Measurements from ENCODE around the gene IDH3A.
A peak's percentile ranks its signal among the peaks of the same experiment; 100 is the strongest.

The IDH3A gene

DNA sequence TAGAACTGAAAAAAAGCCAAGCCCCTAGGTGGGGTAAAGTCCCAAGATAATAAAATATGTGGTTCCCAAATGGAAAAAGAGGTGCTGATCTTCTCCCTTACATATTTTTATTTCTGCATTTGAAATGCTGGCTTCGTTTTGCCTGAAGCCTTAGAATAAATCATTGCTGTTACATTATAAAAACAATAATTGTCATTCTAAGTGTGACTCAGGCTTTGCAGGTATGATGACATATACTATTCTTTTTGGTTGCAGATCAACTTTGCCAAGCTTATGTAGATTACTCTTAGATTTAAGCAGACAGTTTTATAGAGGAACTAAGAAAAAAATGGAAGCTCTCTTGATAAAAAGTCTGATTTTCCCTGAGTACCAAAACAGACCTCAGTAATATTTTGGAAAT is 7.5 kb downstream of the IDH3A start:
- in situ Hi-C loops (cut with MboI; ENCODE audit: low pct_unique_long_range_greater_than_20kb, low sequenced_read_pairs), result no loop called here
- no peak for DNase-seq

DNA sequence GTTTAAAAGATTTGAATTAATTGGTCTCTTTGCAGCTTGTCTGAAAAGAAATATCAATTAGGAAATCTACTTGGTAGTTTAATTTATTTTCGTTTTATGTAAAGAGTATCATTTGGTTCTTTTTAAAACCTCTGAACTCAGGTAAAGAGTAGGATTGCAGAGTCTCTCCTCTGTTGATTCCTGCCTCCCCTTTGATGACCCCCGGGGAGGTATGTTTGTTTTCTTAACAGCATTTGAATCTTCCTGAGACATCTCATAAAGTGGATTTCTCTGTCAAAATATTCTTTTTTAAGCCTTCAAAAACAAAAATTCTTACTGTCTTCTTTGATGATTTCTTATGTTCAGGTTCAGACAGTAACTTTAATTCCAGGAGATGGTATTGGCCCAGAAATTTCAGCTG is 8.0 kb downstream of the IDH3A start:
- no peak for DNase-seq
- in situ Hi-C loops (cut with MboI; ENCODE audit: low pct_unique_long_range_greater_than_20kb, low sequenced_read_pairs), result no loop called here

DNA sequence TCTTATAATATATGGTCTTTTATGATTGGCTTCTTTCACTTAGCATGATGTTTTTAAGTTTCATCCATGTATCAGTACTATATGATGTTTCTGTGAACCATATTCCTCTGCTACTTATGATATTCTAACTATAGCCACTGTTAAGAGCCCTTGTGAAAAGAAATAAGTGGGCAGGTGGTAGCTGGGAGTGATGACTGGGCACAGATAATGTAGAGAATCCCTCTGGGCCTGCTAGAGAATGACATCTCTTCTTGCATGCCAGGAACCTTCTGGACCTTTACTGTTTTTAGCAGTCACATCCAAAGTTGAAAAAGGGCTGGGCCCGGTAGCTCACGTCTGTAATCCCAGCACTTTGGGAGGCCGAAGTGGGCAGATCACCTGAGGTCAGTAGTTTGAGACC is 10.2 kb downstream of the IDH3A start:
- in situ Hi-C loops (cut with MboI; ENCODE audit: low pct_unique_long_range_greater_than_20kb, low sequenced_read_pairs), result no loop called here
- no peak for DNase-seq

DNA sequence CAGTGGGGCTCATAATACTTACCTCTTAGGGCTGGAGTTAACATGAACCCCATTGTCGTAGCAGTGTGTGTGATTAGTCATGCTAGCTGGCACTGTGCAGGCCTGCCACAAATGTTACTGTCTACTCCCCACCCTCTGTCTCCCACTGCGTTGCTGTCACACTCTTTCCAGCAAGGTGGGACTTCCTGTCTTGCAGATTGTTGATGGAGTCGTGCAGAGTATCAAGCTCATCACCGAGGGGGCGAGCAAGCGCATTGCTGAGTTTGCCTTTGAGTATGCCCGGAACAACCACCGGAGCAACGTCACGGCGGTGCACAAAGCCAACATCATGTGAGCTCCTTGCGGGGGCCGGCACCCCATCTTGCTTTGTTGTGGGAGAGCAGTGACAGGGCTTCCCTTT is 12.9 kb downstream of the IDH3A start:
- DNase-seq, result no peak
- in situ Hi-C loops (cut with MboI; ENCODE audit: low pct_unique_long_range_greater_than_20kb, low sequenced_read_pairs), result no loop called here

DNA sequence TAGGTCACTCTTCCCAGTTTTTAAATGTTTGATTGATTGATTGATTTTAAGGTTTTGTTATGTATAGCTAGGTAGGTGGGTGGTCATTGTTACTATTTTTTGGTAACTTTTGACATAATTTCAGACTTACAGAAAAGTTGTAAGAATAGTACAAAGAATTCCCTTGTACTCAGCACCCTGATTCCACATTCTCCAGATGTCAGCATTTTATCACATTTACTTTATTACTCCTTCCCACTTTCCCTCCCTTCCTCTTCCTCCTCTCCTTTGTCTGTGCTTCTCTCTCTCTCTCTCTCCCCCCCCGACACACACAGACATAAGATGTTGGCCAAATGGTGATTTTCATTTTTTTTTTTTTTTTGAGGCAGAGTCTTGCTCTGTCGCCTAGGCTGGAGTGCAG is 14.8 kb downstream of the IDH3A start:
- no peak for DNase-seq
- in situ Hi-C loops (cut with MboI; ENCODE audit: low pct_unique_long_range_greater_than_20kb, low sequenced_read_pairs), result no loop called here

DNA sequence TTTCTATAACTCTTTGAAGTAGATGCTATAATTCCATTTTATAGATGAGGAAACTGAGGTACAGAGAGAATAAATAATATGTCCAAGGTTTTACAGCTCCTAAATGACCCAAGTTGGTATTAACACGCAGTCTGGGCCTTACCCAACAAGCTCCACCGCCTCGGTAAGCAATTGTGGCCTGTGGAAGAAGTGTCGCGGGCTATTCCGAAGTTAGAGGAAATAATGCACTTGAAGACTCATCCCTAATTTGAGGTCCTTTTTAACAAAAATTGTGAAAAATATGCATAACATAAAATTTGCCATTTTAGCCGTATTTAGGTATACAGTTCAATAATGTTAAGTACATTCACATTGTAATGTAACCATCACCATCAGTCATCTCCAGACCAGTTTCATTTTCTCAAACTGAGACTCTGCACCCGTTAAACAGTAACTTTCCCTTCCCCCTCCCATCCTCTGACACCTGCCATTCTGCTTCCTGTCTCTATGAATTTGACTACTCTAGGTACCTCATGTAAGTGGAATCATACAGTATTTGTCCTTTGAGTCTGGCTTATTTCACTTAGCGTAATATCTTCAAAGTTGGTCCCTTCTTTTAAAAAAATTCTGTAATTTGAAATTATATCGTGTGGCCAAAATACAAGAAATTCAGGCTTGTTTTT is 18.2 kb downstream of the IDH3A start:
- in situ Hi-C loops (cut with MboI; ENCODE audit: low pct_unique_long_range_greater_than_20kb, low sequenced_read_pairs), result no loop called here
- DNase-seq, result no peak

DNA sequence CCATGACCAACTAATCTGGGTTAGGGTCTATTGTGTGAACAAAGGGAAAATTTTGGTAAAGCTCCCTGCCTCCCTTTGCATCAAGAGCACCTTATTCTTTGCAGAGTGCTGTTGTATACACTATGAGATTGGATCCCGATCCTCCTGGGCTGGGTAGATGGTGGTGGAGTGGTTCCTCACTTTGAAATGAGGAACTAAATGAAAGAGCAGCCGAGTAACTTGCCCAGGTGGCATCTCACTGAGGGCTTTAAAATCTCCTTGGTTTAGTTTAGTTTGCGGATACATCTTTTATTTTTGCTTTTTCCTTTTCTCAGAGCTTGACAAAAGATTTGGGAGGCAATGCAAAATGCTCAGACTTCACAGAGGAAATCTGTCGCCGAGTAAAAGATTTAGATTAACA is 19.4 kb downstream of the IDH3A start:
- DNase-seq, result peak; percentile 47
- in situ Hi-C loops (cut with MboI; ENCODE audit: low pct_unique_long_range_greater_than_20kb, low sequenced_read_pairs), result no loop called here

DNA sequence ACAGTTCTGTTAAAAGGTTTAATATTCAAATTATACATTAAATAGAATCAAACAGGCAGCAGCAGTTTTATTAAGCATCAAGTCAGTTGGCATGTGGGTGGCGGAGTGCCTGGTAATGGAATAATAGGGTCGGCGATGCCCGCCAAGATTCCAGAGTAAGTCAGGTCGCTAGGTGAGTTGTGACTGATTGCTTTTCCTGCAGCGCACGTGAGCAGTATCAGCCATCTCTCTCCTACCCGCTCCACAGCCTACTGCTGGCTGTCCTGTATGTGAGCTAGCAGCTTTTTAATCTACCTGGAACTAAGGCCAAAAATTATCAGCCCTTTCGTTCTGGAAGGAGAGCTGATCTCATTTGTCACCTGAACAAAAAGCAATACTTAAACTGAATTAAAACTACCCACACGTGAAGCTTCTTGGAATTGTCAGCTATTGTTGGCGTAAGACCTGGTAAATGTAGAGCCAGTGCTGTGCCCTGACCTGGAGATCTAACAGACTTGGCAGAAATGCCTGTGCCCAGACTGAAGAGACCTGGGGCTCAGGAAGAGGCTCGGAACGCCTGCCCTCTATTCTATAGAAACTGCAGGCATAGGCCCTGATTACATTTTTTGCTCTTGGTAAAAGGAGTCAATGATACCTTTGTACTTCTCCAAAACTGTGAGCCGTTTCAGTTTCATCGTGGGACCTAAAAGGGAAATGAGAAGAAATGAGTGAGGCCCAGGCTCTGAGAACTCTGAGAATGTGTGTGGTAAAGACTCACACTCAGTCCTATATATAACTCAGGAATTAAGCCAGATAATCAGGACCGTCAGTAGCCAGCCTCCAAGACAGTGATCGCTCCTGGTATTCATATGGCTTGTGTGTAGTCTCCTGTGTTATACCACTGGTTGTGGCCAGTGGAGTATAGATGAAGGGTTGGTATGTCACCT is 21.9 kb downstream of the IDH3A start:
- peak; percentile 63 for DNase-seq
- in situ Hi-C loops (cut with MboI; ENCODE audit: low pct_unique_long_range_greater_than_20kb, low sequenced_read_pairs), result no loop called here

DNA sequence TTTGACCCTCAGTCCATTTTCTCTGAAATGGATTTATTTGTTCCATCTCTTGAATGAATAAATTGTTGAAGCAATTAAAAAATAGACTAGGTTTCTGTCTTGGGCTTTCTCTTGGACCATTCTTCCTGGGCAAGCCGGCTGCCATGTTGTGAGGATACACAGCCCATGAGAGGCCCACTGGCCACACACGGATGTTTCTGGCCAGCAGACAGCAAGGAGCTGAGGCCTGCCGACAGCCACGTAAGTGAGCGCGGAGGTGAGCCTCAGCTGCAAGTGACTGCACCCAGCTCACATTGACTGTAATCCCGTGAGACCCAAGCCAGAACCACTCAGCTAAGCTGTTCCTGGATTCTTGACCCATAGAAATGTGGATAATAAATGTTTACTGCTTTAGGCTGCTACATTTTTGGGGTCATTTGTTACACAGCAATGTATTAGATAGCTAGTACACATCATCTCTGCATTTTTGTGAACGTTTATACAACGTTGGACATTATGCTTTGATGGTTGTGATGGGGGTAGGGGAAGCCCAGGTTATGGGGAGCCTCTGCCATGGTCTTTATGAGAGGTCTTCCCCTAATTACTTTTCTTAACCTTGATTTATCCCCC is 22.8 kb downstream of the IDH3A start:
- no peak for DNase-seq
- in situ Hi-C loops (cut with MboI; ENCODE audit: low pct_unique_long_range_greater_than_20kb, low sequenced_read_pairs), result no loop called here

DNA sequence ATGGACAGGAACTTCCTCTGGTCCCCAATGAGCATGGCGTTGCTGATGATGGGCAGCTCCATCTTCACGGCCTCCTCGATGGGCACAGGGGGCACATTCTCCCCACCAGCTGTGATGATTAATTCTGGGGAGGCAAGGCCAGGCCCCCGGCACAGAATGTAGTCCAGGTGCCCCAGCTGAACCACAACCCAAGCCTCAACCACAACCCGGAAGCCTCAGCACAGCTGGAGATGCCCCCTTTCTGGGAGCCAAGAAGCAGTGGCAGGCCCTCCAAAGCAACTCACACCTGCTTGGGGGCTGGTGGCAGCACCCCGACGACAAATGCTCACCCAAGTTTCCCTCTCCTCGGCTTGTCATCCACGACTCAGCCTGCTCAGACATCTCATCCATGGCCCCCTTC is 25.2 kb downstream of the IDH3A start:
- in situ Hi-C loops (cut with MboI; ENCODE audit: low pct_unique_long_range_greater_than_20kb, low sequenced_read_pairs), result no loop called here
- DNase-seq, result peak; percentile 76

DNA sequence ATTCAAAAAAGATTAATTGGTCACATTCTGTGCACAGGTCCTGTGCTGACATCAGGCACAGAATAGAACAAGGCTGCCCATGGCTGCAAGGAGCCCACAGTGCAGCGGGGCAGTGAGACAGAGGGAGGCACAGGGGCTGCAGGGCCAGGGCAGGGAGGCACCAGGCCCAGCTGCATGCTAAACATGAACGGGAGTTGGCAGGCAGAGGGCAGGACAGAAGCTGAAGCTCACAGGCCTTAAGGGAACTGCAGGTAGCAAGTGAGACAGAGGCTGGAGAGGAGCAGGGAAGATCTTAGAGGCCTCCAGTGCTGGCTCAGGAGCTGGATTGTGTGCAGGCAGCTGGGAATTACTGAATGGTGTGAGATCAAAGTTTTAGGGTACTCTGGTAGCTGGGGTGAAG is 26.2 kb downstream of the IDH3A start:
- DNase-seq, result no peak
- in situ Hi-C loops (cut with MboI; ENCODE audit: low pct_unique_long_range_greater_than_20kb, low sequenced_read_pairs), result no loop called here

DNA sequence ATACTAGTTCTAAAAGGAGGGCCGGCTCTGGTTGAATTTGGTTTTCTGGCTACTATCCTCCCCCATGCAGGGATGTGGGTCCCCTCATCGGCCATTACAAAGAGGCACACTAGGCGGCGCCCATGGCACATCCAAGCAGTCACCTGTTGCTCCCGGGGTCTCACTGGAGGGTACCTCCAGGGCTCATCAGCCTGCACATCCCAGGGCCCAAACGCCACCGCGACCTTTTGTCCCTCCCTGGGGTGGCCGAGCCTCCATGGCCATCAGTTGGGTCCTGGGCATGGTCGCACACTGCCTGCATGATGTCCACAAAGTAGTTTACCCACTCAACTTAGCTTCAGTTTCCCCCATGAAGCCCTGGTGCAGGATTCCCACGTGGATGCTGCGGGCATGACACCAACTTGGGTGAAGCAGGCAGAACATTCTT is 28.3 kb downstream of the IDH3A start:
- in situ Hi-C loops (cut with MboI; ENCODE audit: low pct_unique_long_range_greater_than_20kb, low sequenced_read_pairs), result no loop called here
- DNase-seq, result peak; percentile 77

DNA sequence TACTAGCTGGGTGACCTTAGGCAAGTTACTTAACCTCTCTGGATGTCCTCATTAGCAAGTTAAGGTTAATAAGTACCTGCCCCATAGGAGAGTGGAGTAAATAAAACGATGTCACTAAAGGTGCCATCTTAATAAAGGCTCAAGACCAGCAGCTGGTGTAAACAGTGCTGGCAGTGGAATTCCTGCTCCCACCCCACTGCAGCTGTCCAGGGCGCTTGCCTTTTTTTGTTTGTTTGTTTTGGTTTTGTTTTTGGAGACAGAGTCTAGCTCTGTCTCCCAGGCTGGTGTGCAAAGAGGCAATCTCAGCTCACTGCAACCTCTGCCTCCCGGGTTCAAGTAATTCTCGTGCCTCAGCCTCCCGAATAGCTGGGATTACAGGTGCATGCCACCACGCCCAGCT is 28.9 kb downstream of the IDH3A start:
- in situ Hi-C loops (cut with MboI; ENCODE audit: low pct_unique_long_range_greater_than_20kb, low sequenced_read_pairs), result no loop called here
- DNase-seq, result no peak

DNA sequence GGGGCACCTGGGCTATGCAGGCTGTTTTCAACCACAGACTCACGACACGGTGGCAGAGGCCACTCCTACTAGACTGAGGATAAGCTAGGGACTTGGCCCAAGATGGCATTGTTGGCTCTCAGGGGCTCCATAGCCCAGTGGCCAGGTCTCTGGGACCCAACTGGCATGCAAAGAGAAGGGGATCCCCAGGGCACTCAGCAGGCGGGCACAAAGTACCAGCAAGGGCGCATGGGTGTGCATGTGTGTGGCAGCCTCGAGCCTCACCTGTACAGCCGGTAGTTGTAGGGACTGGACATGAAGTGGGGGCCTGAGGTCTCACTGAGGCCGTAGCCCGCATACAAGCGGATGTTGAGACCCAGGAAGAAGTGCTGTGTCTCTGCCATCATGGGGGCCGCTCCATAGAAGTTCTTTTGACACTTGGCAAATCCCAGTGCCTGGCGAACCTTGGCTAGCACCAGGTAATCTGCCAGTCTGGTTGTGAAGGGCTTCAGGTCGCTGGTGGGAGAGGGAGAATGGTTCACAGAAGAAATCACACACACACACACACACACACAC is 30.2 kb downstream of the IDH3A start:
- no peak for DNase-seq
- in situ Hi-C loops (cut with MboI; ENCODE audit: low pct_unique_long_range_greater_than_20kb, low sequenced_read_pairs), result no loop called here

DNA sequence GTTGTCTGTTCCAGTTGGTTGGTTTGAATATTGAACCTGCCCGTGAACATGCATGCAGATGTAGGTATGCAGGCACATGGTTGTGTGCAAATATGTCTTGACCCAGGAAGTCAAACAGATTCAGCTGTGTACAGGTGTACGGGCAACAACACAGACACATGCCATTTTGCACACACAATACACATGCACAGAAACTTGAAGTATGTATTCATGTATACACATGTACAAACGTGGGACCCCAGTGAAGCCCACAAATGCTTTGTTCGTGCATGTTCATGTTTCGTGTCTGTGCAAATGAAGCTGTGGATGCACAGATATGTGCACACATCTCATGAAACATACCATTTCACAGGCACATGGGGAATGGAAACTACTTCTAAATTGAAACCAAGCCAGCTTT is 30.7 kb downstream of the IDH3A start:
- in situ Hi-C loops (cut with MboI; ENCODE audit: low pct_unique_long_range_greater_than_20kb, low sequenced_read_pairs), result no loop called here
- no peak for DNase-seq

DNA sequence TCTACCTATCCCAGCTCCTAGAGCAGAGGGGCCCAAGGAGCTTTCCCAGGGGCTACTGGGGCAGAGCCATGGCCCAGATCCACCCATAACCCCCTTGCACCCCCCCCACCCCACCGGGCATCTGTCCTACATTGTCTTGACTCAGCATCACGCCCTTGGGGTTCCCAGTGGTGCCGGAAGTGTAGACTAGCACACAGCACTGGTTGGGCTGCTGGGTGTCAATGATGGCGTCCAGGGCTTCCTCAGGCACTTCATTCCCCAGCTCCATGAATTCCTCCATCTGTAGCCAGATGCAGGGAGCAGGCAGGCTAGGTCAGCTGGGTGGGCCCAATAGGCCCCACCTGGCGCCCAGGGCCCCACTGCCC is 33.2 kb downstream of the IDH3A start:
- in situ Hi-C loops (cut with MboI; ENCODE audit: low pct_unique_long_range_greater_than_20kb, low sequenced_read_pairs), result no loop called here

DNA sequence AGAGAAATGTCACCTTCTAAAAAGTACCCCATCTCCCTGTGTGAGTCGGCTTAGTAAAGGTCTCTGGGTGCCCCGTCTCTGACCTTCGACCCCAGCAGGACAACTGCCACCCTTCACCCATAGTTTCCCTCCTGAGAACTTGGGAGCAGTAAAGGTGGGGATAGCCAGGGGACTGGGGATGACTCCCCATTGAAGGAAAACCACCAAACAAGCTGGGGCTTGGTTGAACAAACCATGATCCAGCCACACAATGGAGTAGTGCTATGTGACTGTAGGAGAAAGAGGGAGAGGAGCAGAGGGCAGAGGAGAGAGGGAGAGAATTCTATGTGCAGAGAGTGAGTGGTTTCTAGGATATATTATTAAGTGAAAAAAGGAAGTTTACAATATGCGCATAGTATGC is 33.7 kb downstream of the IDH3A start:
- DNase-seq, result no peak
- in situ Hi-C loops (cut with MboI; ENCODE audit: low pct_unique_long_range_greater_than_20kb, low sequenced_read_pairs), result no loop called here

More for the DNA sequence above, 33.2 kb downstream of the IDH3A start:
- DNase-seq, result no peak

DNA sequence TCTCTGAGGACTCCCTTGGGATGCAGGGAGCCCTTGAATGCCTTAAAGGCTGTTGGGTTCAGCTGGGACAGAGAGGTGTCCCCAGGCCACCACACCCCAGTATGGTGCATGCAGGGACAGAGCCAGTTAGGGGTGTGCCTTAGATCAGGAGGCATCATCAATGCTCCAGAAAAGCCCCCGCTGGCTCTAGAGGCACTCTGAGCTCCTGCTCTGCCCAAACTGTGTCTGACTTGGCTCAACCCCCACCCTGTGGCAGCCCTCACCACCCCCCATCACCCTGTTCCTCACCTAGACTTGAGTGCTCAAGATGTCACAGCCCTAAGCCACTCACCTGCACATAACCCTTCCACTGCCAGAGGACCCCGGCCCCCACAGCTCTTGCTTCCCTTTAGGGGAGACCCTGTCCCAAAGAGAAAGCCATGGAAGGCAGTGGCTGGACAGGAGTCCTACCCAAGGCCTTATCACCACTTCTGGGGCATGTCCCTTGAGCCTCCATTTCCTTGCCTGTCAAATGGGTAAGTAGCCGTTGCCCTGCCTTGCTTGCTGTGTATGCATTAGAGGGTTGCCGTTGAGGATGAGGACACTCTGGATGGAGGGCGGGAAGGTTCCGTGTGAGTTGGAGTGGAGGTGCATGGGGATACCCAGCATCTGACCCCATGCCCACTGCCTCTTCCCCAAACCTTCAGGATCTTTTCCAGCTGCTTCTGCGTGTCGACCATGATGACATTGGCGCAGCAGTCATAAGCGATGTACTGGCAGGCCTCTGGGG is 43.8 kb downstream of the IDH3A start:
- in situ Hi-C loops (cut with MboI; ENCODE audit: low pct_unique_long_range_greater_than_20kb, low sequenced_read_pairs), result no loop called here
- DNase-seq, result no peak

All from KBM-7 (cell line).